Natural killer cell (primary cell): ENCODE results near the gene FKBP4. TPM values are rescaled to one million over a fixed set of nuclear protein-coding genes. Genes with fewer than 3 reads are reported as not detected.

Experiments
- ATAC-seq, 3 donors: fragments of 150-1000 bp in 2 of 3; fragments of 200-7000 bp in 1 of 3; cut with Tn5 transposase; 1 replicate in 1 of 3; 2 replicates in 2 of 3; pipeline ENCODE4 v1.10.0; 2021; ENCODE audit warnings: mild to moderate bottlenecking in 2 of 3, moderate library complexity in 2 of 3
- DNase-seq, 2 donors: peaks; one replicate each; pipeline versions ENCODE4 v3.0.0 to v3.0.0-alpha.2; 2013 to 2021; ENCODE audit warnings: mixed read lengths in 1 of 2
- H3K27ac ChIP-seq: one replicate; pipeline ENCODE4 v1.5.1; 2013; ENCODE audit warnings: mild to moderate bottlenecking, low read length
- H3K27me3 ChIP-seq: one replicate; pipeline ENCODE4 v1.6.1; 2013; ENCODE audit warnings: low read length; ENCODE audit not compliant: control insufficient read depth, insufficient read depth
- H3K36me3 ChIP-seq: one replicate; pipeline ENCODE4 v1.6.1; 2013; ENCODE audit warnings: low read length; ENCODE audit not compliant: control insufficient read depth, insufficient read depth
- H3K4me1 ChIP-seq: one replicate; pipeline ENCODE4 v1.6.1; 2013; ENCODE audit warnings: low read length; ENCODE audit not compliant: control insufficient read depth, insufficient read depth
- H3K4me3 ChIP-seq: one replicate; pipeline ENCODE4 v1.5.1; 2013; ENCODE audit warnings: low read length
- H3K9me3 ChIP-seq: one replicate; pipeline ENCODE4 v1.6.1; 2013; ENCODE audit warnings: low read length; ENCODE audit not compliant: control insufficient read depth, insufficient read depth
- H3K27ac Mint-ChIP-seq, 2 donors: one replicate each; pipeline ENCODE4 v1.8.0; 2022; ENCODE audit warnings: mild to moderate bottlenecking in 2 of 2, mixed read lengths in 2 of 2, moderate library complexity in 1 of 2
- H3K27me3 Mint-ChIP-seq, 2 donors: one replicate each; pipeline ENCODE4 v1.8.0; 2022; ENCODE audit warnings: low read depth in 2 of 2, mixed read lengths in 2 of 2
- H3K36me3 Mint-ChIP-seq: one replicate; pipeline ENCODE4 v1.8.0; 2022; ENCODE audit warnings: mixed read lengths
- H3K4me1 Mint-ChIP-seq, 2 donors: one replicate each; pipeline ENCODE4 v1.8.0; 2022; ENCODE audit warnings: mixed read lengths in 2 of 2
- H3K4me3 Mint-ChIP-seq: one replicate; pipeline ENCODE4 v1.8.0; 2022; ENCODE audit warnings: mild to moderate bottlenecking, moderate library complexity, mixed read lengths
- H3K9me3 Mint-ChIP-seq, 2 donors: one replicate each; pipeline ENCODE4 v1.8.0; 2022; ENCODE audit warnings: mixed read lengths in 2 of 2
- WGBS: methylation state at CpG from one replicate; pipeline ENCODE4 v1.1.7; 2013; ENCODE audit warnings: missing lambda C conversion rate; ENCODE audit not compliant: insufficient coverage; 5-methylcytosine and 5-hydroxymethylcytosine counted together
- intact Hi-C: fragments of 100-400 bp; cut with micrococcal nuclease; formaldehyde crosslinking; loops from one replicate; pipeline ENCODE4 v1.14.2; 2022
- total RNA-seq, 4 donors: library from RNA; stranded (reverse); fragments of 120-200 nt in 1 of 4; gene quantifications; one replicate each; pipeline versions ENCODE4 v1.2.3 to v1.2.4, GENCODE V29; 2013 to 2022
- TF ChIP-seq, protein P1 (sequence below): fragments of 200-600 bp; IDR thresholded peaks from one replicate; pipeline ENCODE4 v1.8.0; 2022; ENCODE audit warnings: antibody characterized with exemption

FKBP4 gene
- total RNA-seq, 3 donors from 2014 or later (not counting 1 experiment from before 2014, with no cell fraction given), result 28.1 to 43.0 (median 29.6) TPM

DNA sequence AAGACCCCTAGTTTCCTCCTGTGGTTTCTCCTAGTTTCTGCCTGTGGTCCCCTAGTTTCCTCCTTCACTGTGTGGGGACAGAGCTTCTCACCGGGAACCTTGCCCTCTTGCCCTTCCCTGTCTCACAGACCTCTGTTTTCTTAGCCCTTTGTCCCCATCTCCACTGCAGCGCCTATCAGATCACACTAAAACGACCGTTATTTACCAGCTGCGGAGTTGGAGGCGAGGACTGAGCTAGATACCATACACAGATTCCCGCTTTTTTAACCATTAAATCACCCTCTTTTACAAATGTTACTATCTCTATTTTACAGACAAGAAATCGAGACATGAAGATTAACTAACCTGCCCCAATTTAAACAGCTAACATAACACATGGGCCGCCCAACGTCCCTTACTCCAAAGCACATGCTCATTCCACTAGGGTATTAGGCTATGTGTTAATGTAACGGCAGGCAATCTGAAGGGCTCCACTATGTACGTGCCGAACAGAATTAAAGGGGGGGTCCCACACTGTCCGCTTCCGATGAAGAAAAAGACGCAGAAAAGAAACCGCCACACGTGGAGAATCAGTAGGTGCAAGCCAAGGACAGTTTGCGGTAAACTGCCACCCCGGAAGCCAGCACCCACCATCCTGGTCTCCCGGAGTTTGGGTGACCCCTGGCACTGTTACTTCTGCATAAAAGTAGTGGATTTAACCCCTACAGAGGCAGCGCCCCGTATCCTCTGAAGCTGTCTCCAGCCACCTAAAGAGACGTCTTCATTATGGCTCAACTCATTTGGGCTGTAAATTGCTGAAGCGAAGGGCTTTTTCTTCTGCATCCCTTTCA lies 1.9 kb upstream of the FKBP4 start:
- H3K4me1 Mint-ChIP-seq, result peaks cover 10 to 18% of the 10 kb centered on the region in 2 donors
- DNase-seq (no peak), ATAC-seq (no peak)
- peak overlapping the region; percentile 36 to 39 for H3K27ac Mint-ChIP-seq
- Histone ChIP-seq H3K36me3 (peaks cover 4% of the 10 kb centered on the region), H3K9me3 (no peaks in the 10 kb centered on the region), H3K4me1 (peaks cover 16% of the 10 kb centered on the region), H3K27ac (no peak overlapping the region), H3K27me3 (no peaks in the 10 kb centered on the region), H3K4me3 (no peak overlapping the region)
- peaks cover 0 to 4% of the 10 kb centered on the region in 2 donors for H3K27me3 Mint-ChIP-seq
- 75% methylated on average over 23 of the region's 25 CpGs for WGBS
- intact Hi-C loops, result no loop called here
- H3K9me3 Mint-ChIP-seq, result no peaks in the 10 kb centered on the region
- no peaks in the 10 kb centered on the region for H3K36me3 Mint-ChIP-seq
- H3K4me3 Mint-ChIP-seq, result peak overlapping the region; percentile 84
- TF ChIP-seq, protein P1, sequence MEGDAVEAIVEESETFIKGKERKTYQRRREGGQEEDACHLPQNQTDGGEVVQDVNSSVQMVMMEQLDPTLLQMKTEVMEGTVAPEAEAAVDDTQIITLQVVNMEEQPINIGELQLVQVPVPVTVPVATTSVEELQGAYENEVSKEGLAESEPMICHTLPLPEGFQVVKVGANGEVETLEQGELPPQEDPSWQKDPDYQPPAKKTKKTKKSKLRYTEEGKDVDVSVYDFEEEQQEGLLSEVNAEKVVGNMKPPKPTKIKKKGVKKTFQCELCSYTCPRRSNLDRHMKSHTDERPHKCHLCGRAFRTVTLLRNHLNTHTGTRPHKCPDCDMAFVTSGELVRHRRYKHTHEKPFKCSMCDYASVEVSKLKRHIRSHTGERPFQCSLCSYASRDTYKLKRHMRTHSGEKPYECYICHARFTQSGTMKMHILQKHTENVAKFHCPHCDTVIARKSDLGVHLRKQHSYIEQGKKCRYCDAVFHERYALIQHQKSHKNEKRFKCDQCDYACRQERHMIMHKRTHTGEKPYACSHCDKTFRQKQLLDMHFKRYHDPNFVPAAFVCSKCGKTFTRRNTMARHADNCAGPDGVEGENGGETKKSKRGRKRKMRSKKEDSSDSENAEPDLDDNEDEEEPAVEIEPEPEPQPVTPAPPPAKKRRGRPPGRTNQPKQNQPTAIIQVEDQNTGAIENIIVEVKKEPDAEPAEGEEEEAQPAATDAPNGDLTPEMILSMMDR, result no peak

DNA sequence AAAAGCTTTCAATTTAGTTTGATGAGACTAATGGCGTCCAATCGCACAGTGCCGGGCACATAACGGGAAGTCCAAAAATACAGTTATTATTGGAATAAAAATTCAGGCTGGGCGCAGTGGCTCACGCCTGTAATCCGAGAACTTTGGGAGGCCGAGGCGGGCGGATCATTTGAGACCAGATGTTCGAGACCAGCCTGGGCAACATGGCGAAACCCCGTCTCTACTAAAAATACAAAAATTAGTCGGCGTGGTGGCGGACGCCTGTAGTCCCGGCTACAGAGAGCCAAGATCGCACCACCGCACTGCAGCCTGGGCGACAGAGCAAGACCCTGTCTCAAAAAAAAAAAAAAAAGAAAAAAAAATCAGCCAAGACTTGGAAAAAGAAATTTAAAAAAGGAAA lies 1.2 kb upstream of the FKBP4 start:
- H3K27ac ChIP-seq, result no peak overlapping the region
- no peaks in the 10 kb centered on the region for H3K27me3 ChIP-seq
- intact Hi-C loops, result no loop called here
- 96% methylated on average over 21 of the region's 21 CpGs for WGBS
- DNase-seq (no peak), ATAC-seq (no peak)
- no peaks in the 10 kb centered on the region for H3K36me3 Mint-ChIP-seq
- no peak overlapping the region for H3K27ac Mint-ChIP-seq
- no peaks in the 10 kb centered on the region for H3K9me3 Mint-ChIP-seq
- H3K4me1 Mint-ChIP-seq, result peaks cover 10 to 18% of the 10 kb centered on the region in 2 donors
- no peaks in the 10 kb centered on the region for H3K27me3 Mint-ChIP-seq
- H3K4me3 Mint-ChIP-seq, result peak overlapping the region; percentile 84
- no peak overlapping the region for H3K4me3 ChIP-seq
- H3K36me3 ChIP-seq, result peaks cover 9% of the 10 kb centered on the region
- peaks cover 16% of the 10 kb centered on the region for H3K4me1 ChIP-seq
- TF ChIP-seq, protein P1, result no peak
- no peaks in the 10 kb centered on the region for H3K9me3 ChIP-seq

DNA sequence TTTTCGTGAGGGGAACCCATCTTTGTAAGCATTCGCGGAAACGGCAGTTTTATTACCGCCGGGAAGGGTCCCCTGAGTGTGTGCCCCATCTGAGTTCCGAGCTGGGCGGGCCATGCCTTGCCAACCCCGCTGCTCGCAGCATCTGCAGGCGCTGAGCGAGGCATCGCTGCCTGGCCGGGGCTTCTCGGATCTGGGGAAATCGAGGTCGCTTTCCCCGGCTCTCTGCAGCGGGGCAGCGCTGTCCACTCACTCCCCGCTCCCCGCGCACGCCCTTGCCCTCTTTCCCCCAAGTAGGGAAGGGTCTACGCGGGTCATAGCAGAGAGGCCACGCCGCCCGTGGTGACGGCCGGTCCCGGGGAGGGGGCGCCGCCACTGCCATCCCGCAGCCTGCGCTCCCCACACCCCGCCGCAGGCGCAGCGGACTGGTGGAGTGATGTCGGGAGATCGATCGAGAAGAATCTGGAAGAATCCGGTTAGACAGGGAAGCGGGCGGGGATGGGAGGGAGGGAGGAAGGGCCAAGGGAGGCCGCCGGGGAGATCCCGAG lies 507 bp upstream of the FKBP4 start:
- Histone ChIP-seq H3K9me3 (no peaks in the 10 kb centered on the region), H3K4me1 (peaks cover 16% of the 10 kb centered on the region), H3K27ac (peak overlapping the region; percentile 44), H3K36me3 (peaks cover 15% of the 10 kb centered on the region), H3K4me3 (peak overlapping the region; percentile 58), H3K27me3 (no peaks in the 10 kb centered on the region)
- intact Hi-C loops, result no loop called here
- Mint-ChIP-seq H3K4me3 (peak overlapping the region; percentile 84), H3K9me3 (no peaks in the 10 kb centered on the region), H3K4me1 (peaks cover 10 to 18% of the 10 kb centered on the region in 2 donors), H3K27ac (peak overlapping the region in 1 of 2 donors; percentile 77), H3K27me3 (no peaks in the 10 kb centered on the region), H3K36me3 (no peaks in the 10 kb centered on the region)
- 6% methylated on average over 49 of the region's 49 CpGs for WGBS
- DNase-seq, result peak; percentile 26 to 45
- TF ChIP-seq, protein P1, result no peak
- peak in 2 of 3 donors; percentile 2 for ATAC-seq
